Prostate gland (tissue), 2 donors: ENCODE results near the gene SCEL. TPM values are rescaled to one million over a fixed set of nuclear protein-coding genes. Genes with fewer than 3 reads are reported as not detected.
A peak's percentile ranks its signal among the peaks of the same experiment; 100 is the strongest.

Experiments
- DNase-seq: peaks from one replicate; pipeline ENCODE4 v3.0.0-alpha.2; 2019; ENCODE audit warnings: low spot score
- H3K27ac ChIP-seq, 2 donors: fragments of 200-600 bp; sonication (generic); 2 replicates each; pipeline ENCODE4 v1.5.1; 2017 to 2019
- H3K27me3 ChIP-seq: fragments of 200-600 bp; sonication (generic); replicated peaks from 2 replicates; pipeline ENCODE4 v1.5.1; 2019; ENCODE audit not compliant: insufficient read depth
- H3K36me3 ChIP-seq, 2 donors: fragments of 200-600 bp; sonication (generic); 1 replicate in 1 of 2; 2 replicates in 1 of 2; pipeline versions ENCODE4 v1.5.1 to v1.8.1; 2017 to 2019
- H3K4me1 ChIP-seq: fragments of 200-600 bp; sonication (generic); replicated peaks from 2 replicates; pipeline ENCODE4 v1.5.1; 2019
- H3K4me3 ChIP-seq, 2 donors: fragments of 200-600 bp; sonication (generic); 2 replicates each; pipeline ENCODE4 v1.5.1; 2017 to 2019
- H3K9me3 ChIP-seq: fragments of 200-600 bp; sonication (generic); 2 replicates; pipeline ENCODE4 v1.5.1; 2017
- CTCF ChIP-seq, 4 experiments: fragments of 200-600 bp in 2 of 4; fragments of 450-650 bp in 2 of 4; sonication (generic) in 2 of 4; IDR thresholded peaks; 1 replicate in 3 of 4; 2 replicates in 1 of 4; pipeline ENCODE4 v1.5.1; 2016 to 2019; ENCODE audit warnings: antibody characterized with exemption in 4 of 4, mild to moderate bottlenecking in 2 of 4, moderate library complexity in 2 of 4
- POLR2A ChIP-seq: fragments of 450-650 bp; IDR thresholded peaks from one replicate; pipeline ENCODE4 v1.6.1; 2016; ENCODE audit warnings: antibody characterized with exemption, mild to moderate bottlenecking
- POLR2AphosphoS5 ChIP-seq: sonication (generic); formaldehyde crosslinking; IDR thresholded peaks from one replicate; pipeline ENCODE4 v1.6.1; 2017; ENCODE audit warnings: antibody characterized with exemption
- WGBS: methylation state at CpG from one replicate; pipeline ENCODE4 v1.1.5; 2018; 5-methylcytosine and 5-hydroxymethylcytosine counted together
- intact Hi-C: fragments of 100-400 bp; cut with DNase I; formaldehyde crosslinking; loops from one replicate; pipeline ENCODE4 v1.14.2; 2022
- total RNA-seq, 2 donors: library from RNA; depleted of rRNA; stranded (reverse); fragments of >200 nt; gene quantifications; one replicate each; pipeline ENCODE4 v1.1.0, GENCODE V29; 2016

Gene SCEL
- total RNA-seq, result 1 to 10 TPM in 1 of 2 donors, under 1 TPM in 1; 0.09 to 2.3 TPM

GRCh38 chr13:77535448-77535847 lies at the start of gene SCEL:
Gene SCEL, plus strand, starts transcription at chr13:77535706. Its CDS starts 20,170 bp downstream, at chr13:77555876.
- Histone ChIP-seq H3K27ac (no peak within 1 kb of the TSS), H3K4me1 (no peaks in the 10 kb centered on the region), H3K4me3 (no peak within 1 kb of the TSS), H3K27me3 (no peaks in the 10 kb centered on the region), H3K9me3 (no peaks in the 10 kb centered on the region), H3K36me3 (no peaks in the 10 kb centered on the region)
- WGBS, result 43% methylated on average over 1 of the region's 1 CpG
- DNase-seq, result no peak
- intact Hi-C loops, result no loop called here
- no peak for TF ChIP-seq CTCF (IDR thresholded peaks at IDR 0.05)
- TF ChIP-seq POLR2A, result no peak
- no peak for TF ChIP-seq POLR2AphosphoS5

- no peak overlapping the region for H3K27ac ChIP-seq
- H3K4me3 ChIP-seq, result no peak overlapping the region
- H3K9me3 ChIP-seq, result no peaks in the 10 kb centered on the region
- no peaks in the 10 kb centered on the region for H3K36me3 ChIP-seq
- no peak for TF ChIP-seq POLR2AphosphoS5
- TF ChIP-seq POLR2A, result no peak
- no peak for TF ChIP-seq CTCF (IDR thresholded peaks at IDR 0.05)
- intact Hi-C loops, result loop anchor here (5.0 kb wide), 1 partner anchor 263 kb away; no protein-coding TSS in a partner anchor
- no peak for DNase-seq
- 78% methylated on average over 4 of the region's 4 CpGs for WGBS
- H3K27me3 ChIP-seq, result no peaks in the 10 kb centered on the region
- H3K4me1 ChIP-seq, result no peaks in the 10 kb centered on the region
These were observed 45.8 kb upstream of the SCEL start for GRCh38 chr13:77489566-77490337.

- intact Hi-C loops, result loop anchor here (5.0 kb wide), 1 partner anchor 259 kb away; no protein-coding TSS in a partner anchor
- no peak for DNase-seq
These were observed 42.5 kb upstream of the SCEL start for GRCh38 chr13:77492982-77493381.

GRCh38 chr13:77494226-77494625 lies 41.3 kb upstream of the SCEL start:
- intact Hi-C loops, result loop anchor here (5.0 kb wide), 1 partner anchor 258 kb away; no protein-coding TSS in a partner anchor

More at GRCh38 chr13:77492982-77493381, 42.5 kb upstream of the SCEL start:
- H3K36me3 ChIP-seq, result no peaks in the 10 kb centered on the region
- H3K9me3 ChIP-seq, result no peaks in the 10 kb centered on the region
- TF ChIP-seq POLR2A, result no peak
- TF ChIP-seq POLR2AphosphoS5, result peak; percentile 9
- peak in 3 of 4 experiments; percentile 34 to 58 (median 49) for TF ChIP-seq CTCF (IDR thresholded peaks at IDR 0.05)
- H3K27ac ChIP-seq, result no peak overlapping the region
- H3K4me1 ChIP-seq, result no peaks in the 10 kb centered on the region
- no peaks in the 10 kb centered on the region for H3K27me3 ChIP-seq
- WGBS, result 5% methylated on average over 1 of the region's 1 CpG
- H3K4me3 ChIP-seq, result no peak overlapping the region

More at GRCh38 chr13:77494226-77494625, 41.3 kb upstream of the SCEL start:
- Histone ChIP-seq H3K4me1 (no peaks in the 10 kb centered on the region), H3K27ac (no peak overlapping the region), H3K4me3 (no peak overlapping the region), H3K27me3 (no peaks in the 10 kb centered on the region), H3K36me3 (no peaks in the 10 kb centered on the region), H3K9me3 (no peaks in the 10 kb centered on the region)
- DNase-seq, result no peak
- 65% methylated on average over 3 of the region's 3 CpGs for WGBS
- TF ChIP-seq POLR2A (no peak), CTCF (IDR thresholded peaks at IDR 0.05) (no peak)
